ENCODE results near the gene PDHX.

PDHX gene

GRCh38 chr11:35029979-35030682 is 113.7 kb downstream of the PDHX start:
- DNase-seq = no peak

DNA sequence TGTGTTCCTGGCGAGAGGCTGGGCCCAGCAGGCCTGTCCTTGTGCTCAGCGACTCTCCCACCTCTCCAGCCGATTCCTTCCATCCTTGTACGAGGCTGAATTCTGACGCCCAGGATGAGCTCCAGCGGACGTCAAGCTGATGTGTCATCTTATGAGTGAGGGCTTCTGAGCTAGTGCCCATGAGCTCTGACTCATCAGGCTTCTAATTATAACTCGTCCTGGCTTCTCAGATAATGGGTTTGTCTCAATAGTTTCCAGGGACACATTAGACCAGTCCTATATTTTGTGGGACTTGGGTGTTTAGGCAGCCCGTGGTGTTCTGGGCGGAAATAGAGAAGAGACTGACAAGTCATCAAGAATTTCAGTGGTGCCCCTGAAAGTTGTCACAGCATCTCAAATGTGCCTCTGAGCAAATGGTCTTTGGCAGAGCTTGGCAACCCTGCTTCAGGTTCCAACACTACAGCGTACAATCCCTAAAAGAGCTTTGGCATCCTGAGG is 114.3 kb downstream of the PDHX start:
- no peak for DNase-seq

GRCh38 chr11:35031346-35031745 is 114.9 kb downstream of the PDHX start:
- no peak for DNase-seq

GRCh38 chr11:35031867-35032266 is 115.4 kb downstream of the PDHX start:
- no peak for DNase-seq

GRCh38 chr11:35033011-35033410 is 116.6 kb downstream of the PDHX start:
- peak; percentile 97 for DNase-seq

DNA sequence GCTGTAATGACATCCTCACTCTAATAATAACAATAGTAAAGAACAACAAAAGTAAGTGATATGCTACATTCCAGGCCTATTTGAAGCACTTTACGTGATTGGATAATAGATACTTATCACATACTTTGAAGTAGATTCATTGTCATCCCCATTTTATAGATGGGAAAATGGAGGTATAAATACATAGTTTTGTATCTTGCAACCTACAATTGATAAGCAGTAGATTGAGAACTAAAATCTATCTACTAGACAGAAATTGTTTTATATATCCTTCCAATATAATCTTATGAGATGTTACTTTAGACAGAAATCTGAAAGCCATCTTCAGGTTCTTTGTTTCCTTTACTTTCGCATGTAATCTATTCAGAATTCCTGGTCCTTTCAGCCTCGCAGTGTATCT is 118.0 kb downstream of the PDHX start:
- DNase-seq = no peak

- DNase-seq = no peak
Observed at GRCh38 chr11:35035894-35036408, 119.5 kb downstream of the PDHX start.

DNA sequence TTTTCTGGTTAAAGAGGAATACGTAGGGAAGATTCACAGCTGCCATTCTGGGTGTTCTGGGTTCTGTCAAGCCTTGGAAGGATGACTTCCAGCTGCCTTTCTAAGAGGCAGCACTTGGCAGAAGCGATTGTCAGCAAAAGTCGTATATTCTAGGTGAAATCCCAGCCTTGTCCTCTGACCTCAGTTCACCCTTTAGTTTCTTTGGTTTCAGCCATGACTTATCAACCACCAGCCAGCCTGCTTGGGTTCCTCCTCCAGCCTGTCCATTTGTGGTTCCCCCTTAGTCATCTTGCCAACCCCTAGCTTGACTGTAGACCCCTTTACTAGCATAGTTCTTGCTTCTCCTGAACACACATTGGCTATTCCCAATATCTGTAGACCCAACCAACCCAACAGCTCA is 120.2 kb downstream of the PDHX start:
- DNase-seq = no peak

- no peak for DNase-seq
Observed at GRCh38 chr11:35038211-35038928, 122.0 kb downstream of the PDHX start.

DNA sequence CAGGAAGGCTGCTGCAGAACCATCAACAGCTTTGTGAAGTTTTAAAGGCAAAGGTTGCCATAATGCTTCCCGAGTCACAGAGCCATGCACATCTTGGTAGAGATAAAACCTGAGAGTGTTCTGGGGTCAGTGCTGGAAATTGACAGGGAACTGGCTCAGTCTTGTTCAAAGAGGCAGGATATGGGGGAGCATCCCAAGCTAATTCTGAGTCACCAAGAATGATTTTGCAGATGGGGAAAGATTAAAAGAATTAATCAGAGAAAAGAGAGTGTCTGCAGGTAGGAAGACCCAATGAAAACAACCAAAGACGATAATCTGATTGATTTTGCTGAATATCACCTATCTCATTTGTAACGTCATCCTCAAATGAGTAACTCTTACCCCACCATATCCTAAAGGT is 122.7 kb downstream of the PDHX start:
- no peak for DNase-seq

DNA sequence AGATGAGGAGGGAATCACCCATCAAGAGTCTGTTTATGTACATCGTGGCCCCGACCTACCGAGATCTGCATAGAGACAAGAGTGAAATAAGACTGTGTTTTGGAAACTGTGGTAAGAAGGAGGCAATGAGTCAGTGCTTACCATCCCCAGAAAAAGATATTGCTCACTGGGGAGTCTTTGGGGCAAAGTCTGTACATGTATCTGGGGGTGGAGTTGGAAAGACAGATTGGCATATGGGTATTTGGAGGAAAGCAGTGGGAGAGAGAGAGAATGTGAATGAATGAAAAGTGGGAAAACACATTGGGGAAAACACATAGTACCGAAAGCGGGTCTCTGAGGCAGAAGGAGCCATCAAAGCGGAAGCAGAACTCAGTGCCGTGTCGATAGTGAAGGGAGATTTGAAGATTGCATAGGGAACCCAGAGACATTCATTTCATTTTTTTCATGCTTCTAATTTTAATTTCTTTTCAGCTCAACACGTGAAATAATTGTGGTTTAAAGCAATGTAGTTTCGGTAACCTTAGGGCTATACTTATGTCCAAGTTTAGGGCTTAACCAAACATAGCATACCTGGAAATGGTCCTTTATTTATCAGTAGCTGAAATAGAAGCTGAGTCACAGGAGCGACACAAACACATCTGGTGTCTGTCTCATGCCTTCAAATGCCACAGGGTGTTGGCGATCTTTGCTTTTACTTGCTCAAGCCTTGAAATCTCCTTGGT is 124.0 kb downstream of the PDHX start:
- DNase-seq = no peak

- no peak for DNase-seq
Observed at GRCh38 chr11:35041070-35041554, 124.7 kb downstream of the PDHX start.

- DNase-seq = no peak
Observed at GRCh38 chr11:35042224-35042623, 125.8 kb downstream of the PDHX start.

DNA sequence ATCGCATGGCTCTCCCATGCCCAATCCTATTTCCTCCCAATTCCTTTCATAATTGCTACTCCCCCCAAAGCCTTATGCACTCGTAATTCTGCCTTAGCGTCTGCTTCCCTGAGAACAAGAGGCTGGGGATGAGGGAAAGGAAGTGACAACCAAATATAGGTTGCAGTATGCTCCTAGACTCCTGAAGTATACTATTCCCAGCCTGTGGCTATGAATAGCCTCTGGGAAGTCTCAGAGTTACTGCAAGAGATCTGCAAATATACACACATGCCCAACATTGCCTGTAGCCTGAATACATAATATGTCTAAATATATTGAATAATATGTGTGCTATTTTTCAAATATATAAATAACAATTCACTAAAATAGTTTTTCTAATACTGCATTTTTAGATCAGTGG is 126.5 kb downstream of the PDHX start:
- no peak for DNase-seq

GRCh38 chr11:35043936-35044335 is 127.5 kb downstream of the PDHX start:
- DNase-seq = no peak

DNA sequence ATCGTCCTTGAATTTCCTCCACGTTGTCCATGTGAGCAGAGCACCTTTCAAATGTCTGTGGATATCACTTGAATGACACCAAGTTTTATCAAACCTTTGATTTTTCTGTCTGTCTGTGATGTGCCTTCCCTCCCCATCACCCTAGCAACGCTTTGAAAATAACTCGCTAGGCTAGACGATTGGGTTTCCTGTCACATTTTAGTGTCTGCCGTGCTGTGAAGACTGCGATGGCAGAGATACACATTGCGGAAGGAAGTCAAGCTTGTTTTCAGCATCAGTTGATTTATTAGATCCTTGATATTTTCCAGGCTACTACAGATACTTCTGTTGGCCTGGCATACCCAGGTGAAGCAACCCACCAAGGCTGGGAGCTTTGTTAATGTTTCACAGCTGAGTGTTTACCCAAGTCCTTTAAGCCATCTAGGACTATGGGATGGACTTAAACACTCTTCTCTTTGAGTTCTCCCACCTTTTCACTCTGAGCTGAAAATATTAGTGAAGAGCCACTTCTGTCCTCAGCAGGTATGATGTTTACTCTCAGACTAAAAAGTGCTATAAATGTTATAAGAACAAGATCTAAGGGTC is 128.9 kb downstream of the PDHX start:
- DNase-seq = peak; percentile 99

Measured in DMS79 treated with DMSO at 0.1 percent for 48 hours (cell line).